ENCODE results near the gene DEXI. TPM values are rescaled to one million over a fixed set of nuclear protein-coding genes. Genes with fewer than 3 reads are reported as not detected.

Gene DEXI
- total and polyA plus RNA-seq, 9 donors, result 26.5 to 73.4 (median 45.7) TPM

DNA sequence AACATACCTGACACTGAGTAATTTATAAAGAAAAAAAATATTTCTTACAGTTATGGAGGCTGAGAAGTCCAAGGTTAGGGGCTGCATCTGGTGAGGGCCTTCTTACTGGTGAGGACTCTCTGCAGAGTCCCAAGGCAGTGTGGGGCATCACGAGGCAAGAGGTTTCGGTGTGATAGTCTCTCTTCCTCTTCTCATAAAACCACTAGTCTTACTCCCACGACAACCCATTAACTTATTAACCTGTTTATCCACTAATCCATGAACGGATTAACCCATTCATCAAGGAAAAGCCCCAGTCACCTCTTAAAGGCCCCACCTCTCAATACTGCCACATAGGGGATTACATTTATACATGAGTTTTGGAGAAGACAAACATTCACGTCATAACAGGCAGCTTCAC is 45.1 kb downstream of the DEXI start:
- Histone ChIP-seq H3K27ac (no peak overlapping the region), H3K27me3 (no peaks in the 10 kb centered on the region), H3K9me3 (no peaks in the 10 kb centered on the region), H3K4me1 (ENCODE audit: insufficient read depth) (no peaks in the 10 kb centered on the region), H3K4me3 (no peak overlapping the region), H3K36me3 (no peaks in the 10 kb centered on the region)
- WGBS, 3 donors, result 58 to 63% (median 62%) methylated on average over 5 of the region's 5 CpGs
- no peak for TF ChIP-seq EP300 (IDR thresholded peaks at IDR 0.05)
- no peak for TF ChIP-seq POLR2A (IDR thresholded peaks at IDR 0.05)
- no peak for TF ChIP-seq CTCF (IDR thresholded peaks at IDR 0.05)
- intact Hi-C loops (cut with DNase I), result no loop called here
- DNase-seq, result no peak

DNA sequence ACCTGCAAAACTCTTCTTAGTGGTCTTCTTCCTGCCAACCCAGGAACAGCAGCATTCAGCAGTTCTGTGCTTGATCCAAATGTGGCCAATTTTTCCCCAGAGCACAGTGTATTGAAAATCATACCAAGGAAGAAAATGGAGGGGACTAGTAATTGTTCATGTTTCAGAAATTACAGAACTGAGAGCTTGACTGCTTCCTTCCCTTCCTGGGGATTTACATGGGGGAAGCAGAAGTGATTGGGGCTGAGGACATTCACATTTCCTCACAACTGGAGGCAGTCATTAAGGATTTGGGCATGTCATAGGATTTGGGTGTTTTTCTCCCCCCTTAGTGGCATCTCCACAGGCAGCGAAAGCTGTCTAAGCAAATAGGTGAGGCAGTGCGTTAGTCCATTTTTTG is 45.5 kb downstream of the DEXI start:
- no peak overlapping the region for H3K27ac ChIP-seq
- whole genome bisulfite sequencing, 3 donors, result 86 to 97% (median 87%) methylated on average over 2 of the region's 2 CpGs
- no peaks in the 10 kb centered on the region for H3K27me3 ChIP-seq
- H3K9me3 ChIP-seq, result no peaks in the 10 kb centered on the region
- H3K4me1 ChIP-seq (ENCODE audit: insufficient read depth), result no peaks in the 10 kb centered on the region
- H3K4me3 ChIP-seq, result no peak overlapping the region
- intact Hi-C loops (cut with DNase I), result no loop called here
- DNase-seq, result no peak
- H3K36me3 ChIP-seq, result no peaks in the 10 kb centered on the region
- TF ChIP-seq POLR2A (IDR thresholded peaks at IDR 0.05) (no peak), EP300 (IDR thresholded peaks at IDR 0.05) (no peak), CTCF (IDR thresholded peaks at IDR 0.05) (no peak)

DNA sequence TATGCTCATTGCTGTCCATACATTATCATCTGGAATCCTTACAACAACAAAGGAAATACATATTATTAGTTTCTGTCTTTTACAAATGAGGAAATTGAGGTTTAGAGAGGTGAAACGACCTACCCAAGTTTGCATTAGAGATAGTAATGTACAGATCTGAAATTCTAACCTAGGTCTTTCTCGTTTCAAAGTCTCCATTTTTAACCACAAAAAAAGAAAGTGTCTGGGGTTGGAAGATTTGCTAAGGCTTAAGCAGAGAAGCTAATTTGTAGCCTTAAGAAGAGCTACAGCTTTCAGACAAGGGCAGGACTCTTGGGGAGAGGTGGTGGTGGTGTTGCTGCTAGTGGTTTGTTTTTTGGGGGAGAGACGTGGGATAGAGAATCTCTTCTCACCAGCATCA is 46.1 kb downstream of the DEXI start:
- no peak for DNase-seq

GRCh38 chr16:10895053-10895946 is 47.0 kb downstream of the DEXI start:
- intact Hi-C loops (cut with DNase I), result no loop called here

More for the DNA sequence above, 46.1 kb downstream of the DEXI start:
- Histone ChIP-seq H3K36me3 (no peaks in the 10 kb centered on the region), H3K4me1 (ENCODE audit: insufficient read depth) (no peaks in the 10 kb centered on the region), H3K9me3 (no peaks in the 10 kb centered on the region), H3K27ac (no peak overlapping the region), H3K27me3 (no peaks in the 10 kb centered on the region), H3K4me3 (no peak overlapping the region)
- intact Hi-C loops (cut with DNase I), result no loop called here
- TF ChIP-seq EP300 (IDR thresholded peaks at IDR 0.05) (no peak), CTCF (IDR thresholded peaks at IDR 0.05) (no peak), POLR2A (IDR thresholded peaks at IDR 0.05) (no peak)
- 70 to 76% (median 73%) methylated on average over 3 of the region's 3 CpGs for WGBS, 3 donors

More at GRCh38 chr16:10895053-10895946, 47.0 kb downstream of the DEXI start:
- Histone ChIP-seq H3K9me3 (no peaks in the 10 kb centered on the region), H3K36me3 (no peaks in the 10 kb centered on the region), H3K27me3 (no peaks in the 10 kb centered on the region), H3K4me1 (ENCODE audit: insufficient read depth) (no peaks in the 10 kb centered on the region), H3K27ac (no peak overlapping the region), H3K4me3 (no peak overlapping the region)
- TF ChIP-seq CTCF (IDR thresholded peaks at IDR 0.05), result no peak
- TF ChIP-seq EP300 (IDR thresholded peaks at IDR 0.05), result no peak
- TF ChIP-seq POLR2A (IDR thresholded peaks at IDR 0.05), result no peak
- peak; percentile 41 to 74 (median 62) for DNase-seq
- WGBS, 3 donors, result 24 to 31% (median 26%) methylated on average over 17 of the region's 17 CpGs
